ENCODE results near the gene SHC3. TPM values are rescaled to one million over a fixed set of nuclear protein-coding genes. Genes with fewer than 3 reads are reported as not detected.

The SHC3 gene
- total RNA-seq, 2 donors from 2014 or later = not detected

DNA sequence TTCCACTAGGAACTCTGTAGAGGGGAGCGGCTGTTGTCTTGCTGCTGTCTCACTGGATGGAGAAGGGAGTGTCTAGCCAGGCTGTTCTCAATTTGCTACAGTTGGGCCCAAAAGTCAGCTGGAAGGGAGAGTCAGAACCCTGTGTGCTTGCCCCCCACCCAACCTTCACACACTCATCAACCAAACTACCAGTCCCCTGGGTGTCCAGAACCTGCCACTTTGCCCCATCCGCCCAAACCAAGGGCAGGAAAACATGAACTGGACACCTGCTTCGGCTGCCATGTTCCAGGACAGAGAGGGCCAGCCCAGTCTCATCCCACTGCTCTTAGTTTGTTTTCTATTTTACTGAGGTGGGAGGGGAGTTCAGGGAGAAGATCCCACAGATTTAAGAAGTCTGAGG lies 105.2 kb downstream of the SHC3 start:
- no peak overlapping the region for H3K4me3 Mint-ChIP-seq
- H3K27ac Mint-ChIP-seq = no peak overlapping the region
- no peak for ATAC-seq (replicated peaks in 1 of 2)
- H3K36me3 Mint-ChIP-seq (ENCODE audit: insufficient read depth in 2 of 2) = no peaks in the 10 kb centered on the region
- peaks cover 4% of the 10 kb centered on the region for H3K4me1 Mint-ChIP-seq (ENCODE audit: low read depth)
- DNase-seq = no peak
- H3K9me3 Mint-ChIP-seq = no peaks in the 10 kb centered on the region
- H3K27me3 Mint-ChIP-seq (ENCODE audit: low read depth) = peaks cover 20% of the 10 kb centered on the region

DNA sequence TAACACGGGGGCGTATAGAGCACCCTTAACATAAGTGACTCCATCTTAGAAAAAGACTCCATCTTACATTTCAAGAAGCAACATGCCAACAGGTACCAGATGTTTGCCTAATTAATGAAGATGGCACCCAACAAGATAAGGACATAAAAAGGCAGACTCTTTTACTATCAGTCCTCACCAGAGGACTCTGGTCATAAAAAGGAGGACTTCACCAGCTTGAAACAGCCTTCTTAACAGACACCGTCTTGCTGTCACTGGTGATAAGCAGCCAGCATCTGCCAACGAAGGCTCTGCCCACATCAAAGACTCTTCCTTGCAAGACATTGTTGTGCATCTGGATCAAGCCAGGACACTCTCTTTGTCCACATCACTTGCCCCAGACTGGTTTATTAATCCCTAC lies 107.0 kb downstream of the SHC3 start:
- H3K9me3 Mint-ChIP-seq = no peaks in the 10 kb centered on the region
- H3K36me3 Mint-ChIP-seq (ENCODE audit: insufficient read depth in 2 of 2) = no peaks in the 10 kb centered on the region
- no peak for ATAC-seq (replicated peaks in 1 of 2)
- H3K4me3 Mint-ChIP-seq = no peak overlapping the region
- no peak for DNase-seq
- H3K27ac Mint-ChIP-seq = no peak overlapping the region
- no peaks in the 10 kb centered on the region for H3K4me1 Mint-ChIP-seq (ENCODE audit: low read depth)
- peaks cover 12% of the 10 kb centered on the region for H3K27me3 Mint-ChIP-seq (ENCODE audit: low read depth)

DNA sequence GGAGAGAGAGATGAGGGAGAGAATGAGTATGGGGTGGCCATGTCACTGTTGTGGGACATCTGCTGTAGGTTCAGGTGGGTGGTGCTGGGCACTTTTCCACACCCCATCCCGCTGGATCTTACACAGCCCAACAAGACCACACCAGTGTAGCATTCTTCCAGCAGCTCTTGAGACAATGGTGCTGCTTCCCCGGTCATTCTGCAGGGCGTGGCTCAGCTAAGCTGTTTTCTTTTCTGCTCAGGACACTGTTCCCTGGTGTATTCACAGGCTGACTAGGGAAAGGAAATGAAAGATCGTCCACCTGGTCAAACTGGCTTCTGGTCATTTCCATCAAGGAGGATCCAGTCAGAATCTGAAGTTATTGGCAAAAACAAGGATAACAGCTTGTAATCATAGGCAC lies 111.8 kb downstream of the SHC3 start:
- Mint-ChIP-seq H3K4me3 (no peak overlapping the region), H3K4me1 (ENCODE audit: low read depth) (no peaks in the 10 kb centered on the region), H3K36me3 (ENCODE audit: insufficient read depth in 2 of 2) (no peaks in the 10 kb centered on the region), H3K9me3 (no peaks in the 10 kb centered on the region), H3K27me3 (ENCODE audit: low read depth) (peaks cover 7% of the 10 kb centered on the region), H3K27ac (no peak overlapping the region)
- no peak for DNase-seq
- ATAC-seq (replicated peaks in 1 of 2) = no peak

DNA sequence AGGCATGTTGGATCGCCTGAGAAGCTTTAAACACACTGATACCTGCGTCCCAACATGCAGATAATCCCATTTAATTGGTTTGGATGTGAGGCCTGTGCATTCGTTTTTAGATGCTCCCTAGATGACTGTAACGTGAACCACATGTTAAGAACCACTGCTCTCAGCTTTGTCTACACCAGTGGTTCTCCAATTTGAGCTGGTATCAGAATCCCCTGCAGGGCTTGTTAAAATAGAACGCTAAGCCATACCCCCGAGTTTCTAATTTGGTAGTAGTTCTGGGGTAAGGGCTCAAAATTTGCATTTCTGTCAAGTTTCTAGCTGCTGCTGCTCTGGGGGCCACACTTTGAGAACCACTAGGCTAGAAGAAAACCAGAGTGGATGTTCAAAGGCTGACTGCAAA lies 112.7 kb downstream of the SHC3 start:
- no peaks in the 10 kb centered on the region for H3K36me3 Mint-ChIP-seq (ENCODE audit: insufficient read depth in 2 of 2)
- ATAC-seq (replicated peaks in 1 of 2) = no peak
- no peak for DNase-seq
- no peaks in the 10 kb centered on the region for H3K9me3 Mint-ChIP-seq
- no peaks in the 10 kb centered on the region for H3K4me1 Mint-ChIP-seq (ENCODE audit: low read depth)
- peaks cover 7% of the 10 kb centered on the region for H3K27me3 Mint-ChIP-seq (ENCODE audit: low read depth)
- no peak overlapping the region for H3K27ac Mint-ChIP-seq
- H3K4me3 Mint-ChIP-seq = no peak overlapping the region

DNA sequence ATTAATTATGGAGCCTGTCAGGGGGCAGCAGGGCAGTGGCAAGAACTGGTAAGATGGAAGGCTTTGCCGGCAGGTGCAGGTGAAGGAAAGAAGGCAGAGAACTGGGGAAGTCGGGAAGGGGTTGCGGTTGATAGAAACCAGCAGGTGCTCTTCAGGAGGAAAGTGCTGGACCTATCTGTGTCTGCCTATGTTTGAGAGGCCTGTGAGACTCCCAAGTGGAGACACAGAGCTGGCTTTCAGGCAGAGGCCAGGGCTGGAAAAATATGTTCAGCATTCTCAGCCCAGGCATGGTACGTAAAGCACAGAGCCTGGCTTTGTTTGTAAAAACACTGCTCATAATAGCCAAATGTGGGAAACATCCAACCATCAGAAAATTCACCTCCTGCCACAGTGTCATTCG lies 117.8 kb downstream of the SHC3 start:
- ATAC-seq (replicated peaks in 1 of 2) = no peak
- no peaks in the 10 kb centered on the region for H3K4me1 Mint-ChIP-seq (ENCODE audit: low read depth)
- DNase-seq = no peak
- no peaks in the 10 kb centered on the region for H3K36me3 Mint-ChIP-seq (ENCODE audit: insufficient read depth in 2 of 2)
- H3K27me3 Mint-ChIP-seq (ENCODE audit: low read depth) = peaks cover 6% of the 10 kb centered on the region
- no peak overlapping the region for H3K4me3 Mint-ChIP-seq
- H3K27ac Mint-ChIP-seq = no peak overlapping the region
- no peaks in the 10 kb centered on the region for H3K9me3 Mint-ChIP-seq

DNA sequence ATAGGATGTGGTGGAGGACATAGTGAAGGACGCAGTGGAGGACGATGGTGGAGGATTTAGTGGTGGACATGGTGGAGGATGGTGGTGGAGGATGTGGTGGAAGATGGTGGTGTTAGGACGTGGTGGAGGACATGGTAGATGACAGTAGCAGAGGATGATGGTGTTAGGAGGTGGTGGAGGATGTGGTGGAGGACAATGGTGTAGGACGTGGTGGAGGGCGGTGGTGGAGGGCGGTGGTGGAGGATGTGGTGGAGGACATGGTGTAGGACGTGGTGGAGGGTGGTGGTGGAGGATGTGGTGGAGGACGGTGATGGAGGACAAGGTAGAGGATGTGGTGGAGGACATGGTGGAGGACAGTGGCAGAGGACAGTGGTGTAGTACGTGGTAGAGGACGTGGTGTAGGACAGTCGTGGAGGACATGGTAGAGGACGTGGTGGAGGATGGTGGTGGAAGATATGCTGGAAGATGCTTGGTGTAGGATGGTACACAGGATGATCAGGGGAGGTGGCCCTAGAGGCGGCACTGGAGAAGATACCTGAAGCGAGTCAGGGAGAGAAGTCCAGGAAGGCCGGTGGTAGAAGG lies 118.6 kb downstream of the SHC3 start:
- H3K4me1 Mint-ChIP-seq (ENCODE audit: low read depth) = no peaks in the 10 kb centered on the region
- no peak overlapping the region for H3K27ac Mint-ChIP-seq
- ATAC-seq (replicated peaks in 1 of 2) = no peak
- no peak overlapping the region for H3K4me3 Mint-ChIP-seq
- peaks cover 13% of the 10 kb centered on the region for H3K27me3 Mint-ChIP-seq (ENCODE audit: low read depth)
- H3K36me3 Mint-ChIP-seq (ENCODE audit: insufficient read depth in 2 of 2) = no peaks in the 10 kb centered on the region
- no peaks in the 10 kb centered on the region for H3K9me3 Mint-ChIP-seq
- DNase-seq = no peak

DNA sequence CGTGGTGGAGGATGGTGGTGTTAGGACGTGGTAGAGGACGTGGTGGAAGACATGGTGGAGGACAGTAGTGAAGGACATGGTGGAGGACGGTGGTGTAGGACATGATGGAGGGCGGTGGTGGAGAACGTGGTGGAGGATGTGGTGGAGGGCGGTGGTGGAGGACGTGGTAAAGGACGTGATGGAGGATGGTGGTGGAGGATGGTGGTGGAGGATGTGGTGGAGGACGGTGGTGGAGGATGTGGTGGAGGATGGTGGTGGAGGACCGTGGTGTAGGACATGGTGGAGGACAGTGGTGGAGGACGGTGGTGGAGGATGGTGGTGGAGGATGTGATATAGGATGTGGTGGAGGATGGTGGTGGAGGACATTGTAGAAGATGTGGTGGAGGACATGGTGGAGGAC lies 119.7 kb downstream of the SHC3 start:
- Mint-ChIP-seq H3K27ac (no peak overlapping the region), H3K9me3 (no peaks in the 10 kb centered on the region), H3K27me3 (ENCODE audit: low read depth) (peaks cover 13% of the 10 kb centered on the region), H3K4me1 (ENCODE audit: low read depth) (no peaks in the 10 kb centered on the region), H3K4me3 (no peak overlapping the region), H3K36me3 (ENCODE audit: insufficient read depth in 2 of 2) (no peaks in the 10 kb centered on the region)
- ATAC-seq (replicated peaks in 1 of 2) (no peak), DNase-seq (no peak)

DNA sequence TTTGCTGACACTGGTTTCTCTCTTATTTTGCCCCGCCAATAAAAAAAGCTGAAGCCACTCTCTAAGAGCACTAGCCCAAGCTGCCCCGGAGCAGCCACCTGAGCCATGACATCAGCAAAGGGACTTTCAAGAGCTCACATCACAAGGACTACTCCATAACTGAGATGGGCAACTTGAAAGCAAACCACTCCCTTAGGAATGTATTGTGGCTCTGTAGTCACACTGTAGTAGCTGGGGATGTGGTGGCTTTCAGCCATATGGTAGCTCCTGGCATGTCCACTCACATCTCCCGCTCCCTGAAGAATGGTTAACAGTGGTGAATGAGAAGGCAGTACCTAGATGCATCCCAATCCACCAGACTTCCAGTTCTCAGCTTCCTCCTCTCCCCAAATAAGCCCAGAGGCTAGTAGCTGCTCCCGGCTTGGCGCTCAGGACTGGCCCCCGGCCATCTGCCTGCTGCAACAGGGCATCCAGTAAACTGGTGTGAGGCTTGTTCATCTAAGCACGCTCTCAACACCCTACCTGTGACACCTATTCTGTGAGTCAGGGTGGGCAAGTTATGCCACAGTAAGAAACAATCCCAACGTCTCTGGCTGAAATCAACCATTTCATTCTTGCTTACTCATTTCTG lies 123.6 kb downstream of the SHC3 start:
- peaks cover 13% of the 10 kb centered on the region for H3K27me3 Mint-ChIP-seq (ENCODE audit: low read depth)
- ATAC-seq (replicated peaks in 1 of 2) (no peak), DNase-seq (no peak)
- no peaks in the 10 kb centered on the region for H3K36me3 Mint-ChIP-seq (ENCODE audit: insufficient read depth in 2 of 2)
- no peak overlapping the region for H3K4me3 Mint-ChIP-seq
- H3K9me3 Mint-ChIP-seq = no peaks in the 10 kb centered on the region
- no peak overlapping the region for H3K27ac Mint-ChIP-seq
- H3K4me1 Mint-ChIP-seq (ENCODE audit: low read depth) = no peaks in the 10 kb centered on the region

DNA sequence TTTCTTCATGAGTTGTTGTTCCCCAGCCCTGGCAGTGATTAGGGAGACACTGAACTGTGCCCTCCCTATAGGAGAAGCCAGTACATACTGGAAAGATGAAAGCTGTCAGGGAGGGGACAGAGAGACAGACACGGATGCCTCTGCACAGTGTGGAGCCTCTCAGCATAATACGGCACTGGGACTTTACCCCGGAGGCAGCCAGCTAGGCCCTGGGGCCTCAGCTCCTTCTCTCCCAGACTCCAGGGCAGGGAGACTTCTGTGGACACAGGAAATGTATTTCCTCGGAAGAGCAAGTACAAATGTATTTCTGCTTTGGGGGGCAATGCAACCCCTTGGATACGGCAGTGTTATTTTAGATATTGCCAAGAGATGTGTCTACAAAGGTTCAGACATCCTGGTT lies 125.3 kb downstream of the SHC3 start:
- no peak overlapping the region for H3K4me3 Mint-ChIP-seq
- no peaks in the 10 kb centered on the region for H3K9me3 Mint-ChIP-seq
- DNase-seq (no peak), ATAC-seq (replicated peaks in 1 of 2) (no peak)
- no peak overlapping the region for H3K27ac Mint-ChIP-seq
- no peaks in the 10 kb centered on the region for H3K36me3 Mint-ChIP-seq (ENCODE audit: insufficient read depth in 2 of 2)
- H3K27me3 Mint-ChIP-seq (ENCODE audit: low read depth) = peaks cover 16% of the 10 kb centered on the region
- H3K4me1 Mint-ChIP-seq (ENCODE audit: low read depth) = no peaks in the 10 kb centered on the region

DNA sequence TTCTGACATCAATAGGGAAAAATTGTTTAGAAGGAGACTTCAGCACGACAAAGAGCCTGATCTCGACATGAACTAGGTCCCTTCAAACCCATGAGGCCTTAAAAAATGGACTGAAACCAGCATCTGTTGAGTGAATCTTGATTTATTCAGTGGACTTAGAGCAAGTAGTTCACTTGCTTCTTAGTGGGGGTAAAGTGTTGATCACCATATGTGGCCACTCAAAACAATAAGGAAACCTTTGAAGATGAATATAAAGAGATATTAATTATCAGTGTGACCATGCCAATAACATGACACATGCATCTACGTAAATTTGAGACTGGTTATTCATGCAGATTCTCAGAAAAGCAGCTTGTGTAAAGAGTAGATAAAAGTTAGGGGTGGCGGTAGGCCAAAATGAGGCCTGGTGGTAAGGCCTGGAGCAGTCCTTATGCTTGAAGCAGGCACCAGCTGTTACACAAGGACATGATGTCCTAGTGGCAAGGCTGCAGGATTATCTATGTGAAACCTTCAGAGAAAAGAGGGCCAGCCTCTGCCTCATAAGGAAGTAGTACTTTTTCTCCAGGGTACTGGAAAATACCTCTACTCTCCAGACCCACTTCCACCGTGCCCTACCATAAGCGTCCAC lies 126.0 kb downstream of the SHC3 start:
- Mint-ChIP-seq H3K9me3 (no peaks in the 10 kb centered on the region), H3K4me3 (no peak overlapping the region), H3K27ac (no peak overlapping the region), H3K36me3 (ENCODE audit: insufficient read depth in 2 of 2) (no peaks in the 10 kb centered on the region), H3K27me3 (ENCODE audit: low read depth) (peaks cover 20% of the 10 kb centered on the region), H3K4me1 (ENCODE audit: low read depth) (no peaks in the 10 kb centered on the region)
- DNase-seq (no peak), ATAC-seq (replicated peaks in 1 of 2) (no peak)

DNA sequence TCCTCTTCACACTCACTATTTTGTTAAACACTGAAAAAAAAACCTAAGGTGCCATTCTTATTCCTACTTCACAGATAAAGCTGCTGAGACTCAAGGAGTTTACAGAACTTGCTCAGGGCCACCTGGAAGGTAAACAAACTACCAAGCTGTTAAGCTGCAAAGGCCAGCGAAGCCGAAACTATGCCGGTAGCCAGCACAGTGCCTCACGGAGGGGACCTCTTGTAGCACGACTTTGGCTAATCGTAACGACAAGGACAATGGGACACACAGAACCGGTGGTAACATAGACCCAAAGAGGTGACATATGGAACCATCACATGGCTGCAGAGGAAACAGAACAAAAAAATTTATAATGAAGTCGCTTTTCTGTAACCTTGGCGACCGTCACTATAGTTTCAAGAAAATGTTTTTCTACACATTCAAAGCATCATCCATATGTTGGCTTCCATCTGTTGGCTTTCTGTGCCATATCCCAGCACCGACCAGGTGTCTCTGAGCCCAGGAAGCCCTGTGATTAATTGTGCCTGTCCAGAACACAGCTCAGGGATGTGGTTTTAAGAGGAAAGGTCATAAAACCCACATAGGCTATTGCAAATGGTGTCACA lies 127.1 kb downstream of the SHC3 start:
- no peak overlapping the region for H3K4me3 Mint-ChIP-seq
- H3K27ac Mint-ChIP-seq = no peak overlapping the region

DNA sequence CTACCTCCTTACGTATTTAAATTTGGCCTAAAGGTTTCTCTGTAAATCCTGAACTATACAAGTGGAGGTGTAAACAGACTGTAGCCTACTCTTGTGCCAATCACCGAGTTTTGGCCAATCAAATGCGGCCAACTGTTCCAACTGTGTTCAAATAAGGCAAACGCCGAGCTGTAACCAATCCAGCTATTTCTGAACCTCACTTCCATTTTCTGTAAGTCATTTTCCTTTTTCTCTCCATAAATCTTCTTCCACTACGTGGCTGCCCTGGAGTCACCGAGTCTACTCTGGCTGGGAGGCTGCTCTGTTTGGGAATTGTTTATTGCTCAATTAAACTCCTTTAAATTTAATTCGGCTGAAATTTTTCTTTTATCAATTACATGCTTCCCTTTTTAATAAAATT lies 129.0 kb downstream of the SHC3 start:
- Mint-ChIP-seq H3K27ac (no peak overlapping the region), H3K4me3 (no peak overlapping the region), H3K9me3 (no peaks in the 10 kb centered on the region), H3K36me3 (ENCODE audit: insufficient read depth in 2 of 2) (no peaks in the 10 kb centered on the region), H3K4me1 (ENCODE audit: low read depth) (no peaks in the 10 kb centered on the region), H3K27me3 (ENCODE audit: low read depth) (peaks cover 25% of the 10 kb centered on the region)
- ATAC-seq (replicated peaks in 1 of 2) (no peak), DNase-seq (no peak)

More for the DNA sequence above, 127.1 kb downstream of the SHC3 start:
- no peaks in the 10 kb centered on the region for H3K36me3 Mint-ChIP-seq (ENCODE audit: insufficient read depth in 2 of 2)
- DNase-seq = no peak
- no peaks in the 10 kb centered on the region for H3K9me3 Mint-ChIP-seq
- no peaks in the 10 kb centered on the region for H3K4me1 Mint-ChIP-seq (ENCODE audit: low read depth)
- peaks cover 28% of the 10 kb centered on the region for H3K27me3 Mint-ChIP-seq (ENCODE audit: low read depth)
- no peak for ATAC-seq (replicated peaks in 1 of 2)

DNA sequence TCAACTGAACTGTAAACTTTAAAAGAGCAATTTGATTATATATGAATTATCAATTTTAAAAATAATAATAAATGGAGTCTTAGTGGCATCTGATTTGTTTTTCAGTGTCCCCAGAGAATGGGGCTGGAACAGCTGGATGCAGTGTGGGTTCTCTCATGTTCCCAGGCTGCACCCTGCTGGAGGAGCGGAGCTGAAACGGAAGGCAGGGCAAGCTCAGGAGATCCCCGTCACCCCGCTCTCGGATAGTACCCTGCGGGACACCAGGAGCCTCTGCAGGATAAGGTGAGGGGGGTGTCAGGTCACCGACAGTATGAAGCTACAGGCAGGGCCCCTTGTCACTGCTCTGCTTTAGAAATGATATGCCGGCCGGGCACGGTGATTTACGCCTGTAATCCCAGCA lies 130.0 kb downstream of the SHC3 start:
- Mint-ChIP-seq H3K27me3 (ENCODE audit: low read depth) (peaks cover 25% of the 10 kb centered on the region), H3K27ac (no peak overlapping the region), H3K4me1 (ENCODE audit: low read depth) (no peaks in the 10 kb centered on the region), H3K9me3 (no peaks in the 10 kb centered on the region), H3K36me3 (ENCODE audit: insufficient read depth in 2 of 2) (no peaks in the 10 kb centered on the region), H3K4me3 (no peak overlapping the region)
- DNase-seq (no peak), ATAC-seq (replicated peaks in 1 of 2) (no peak)
